ENCODE results near the gene MBNL2. TPM values are rescaled to one million over a fixed set of nuclear protein-coding genes. Genes with fewer than 3 reads are reported as not detected.

MBNL2 gene
- total and polyA plus RNA-seq, 2 donors from 2014 or later: 18.8 to 70.5 TPM

- Histone ChIP-seq H3K9me3 (ENCODE audit: control insufficient read depth in 2 of 3, insufficient read depth in 1 of 3, low read length in 3 of 3) (no peaks in the 10 kb centered on the region), H3K4me1 (ENCODE audit: control insufficient read depth in 2 of 3, insufficient read depth in 2 of 3, low read depth in 1 of 3, low read length in 3 of 3) (no peaks in the 10 kb centered on the region), H3K36me3 (ENCODE audit: control insufficient read depth in 2 of 3, insufficient read depth in 3 of 3, low read length in 3 of 3) (no peaks in the 10 kb centered on the region), H3K27ac (ENCODE audit: low read depth in 2 of 2, low read length in 2 of 2) (no peak overlapping the region), H3K9ac (ENCODE audit: low read length in 3 of 3) (no peak overlapping the region), H3K4me3 (ENCODE audit: low read length in 3 of 3) (no peak overlapping the region), H3K27me3 (ENCODE audit: control insufficient read depth, insufficient read depth, low read length) (no peaks in the 10 kb centered on the region)
- TF ChIP-seq, protein P1, sequence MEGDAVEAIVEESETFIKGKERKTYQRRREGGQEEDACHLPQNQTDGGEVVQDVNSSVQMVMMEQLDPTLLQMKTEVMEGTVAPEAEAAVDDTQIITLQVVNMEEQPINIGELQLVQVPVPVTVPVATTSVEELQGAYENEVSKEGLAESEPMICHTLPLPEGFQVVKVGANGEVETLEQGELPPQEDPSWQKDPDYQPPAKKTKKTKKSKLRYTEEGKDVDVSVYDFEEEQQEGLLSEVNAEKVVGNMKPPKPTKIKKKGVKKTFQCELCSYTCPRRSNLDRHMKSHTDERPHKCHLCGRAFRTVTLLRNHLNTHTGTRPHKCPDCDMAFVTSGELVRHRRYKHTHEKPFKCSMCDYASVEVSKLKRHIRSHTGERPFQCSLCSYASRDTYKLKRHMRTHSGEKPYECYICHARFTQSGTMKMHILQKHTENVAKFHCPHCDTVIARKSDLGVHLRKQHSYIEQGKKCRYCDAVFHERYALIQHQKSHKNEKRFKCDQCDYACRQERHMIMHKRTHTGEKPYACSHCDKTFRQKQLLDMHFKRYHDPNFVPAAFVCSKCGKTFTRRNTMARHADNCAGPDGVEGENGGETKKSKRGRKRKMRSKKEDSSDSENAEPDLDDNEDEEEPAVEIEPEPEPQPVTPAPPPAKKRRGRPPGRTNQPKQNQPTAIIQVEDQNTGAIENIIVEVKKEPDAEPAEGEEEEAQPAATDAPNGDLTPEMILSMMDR (IDR thresholded peaks at IDR 0.05; ENCODE audit: borderline replicate concordance, extremely low read depth, insufficient read depth): no peak
- no peak for FAIRE-seq
- DNase-seq: no peak
- intact Hi-C loops (cut with DNase I): no loop called here
Measured at GRCh38 chr13:97200081-97200942, 21.8 kb upstream of the MBNL2 start.

- TF ChIP-seq, protein P1 (IDR thresholded peaks at IDR 0.05; ENCODE audit: borderline replicate concordance, extremely low read depth, insufficient read depth): no peak
- Histone ChIP-seq H3K4me1 (ENCODE audit: control insufficient read depth in 2 of 3, insufficient read depth in 2 of 3, low read depth in 1 of 3, low read length in 3 of 3) (no peaks in the 10 kb centered on the region), H3K36me3 (ENCODE audit: control insufficient read depth in 2 of 3, insufficient read depth in 3 of 3, low read length in 3 of 3) (no peaks in the 10 kb centered on the region), H3K4me3 (ENCODE audit: low read length in 3 of 3) (no peak overlapping the region), H3K9me3 (ENCODE audit: control insufficient read depth in 2 of 3, insufficient read depth in 1 of 3, low read length in 3 of 3) (peaks cover 0 to 1% (median 0%) of the 10 kb centered on the region in 3 donors), H3K9ac (ENCODE audit: low read length in 3 of 3) (no peak overlapping the region), H3K27ac (ENCODE audit: low read depth in 2 of 2, low read length in 2 of 2) (no peak overlapping the region), H3K27me3 (ENCODE audit: control insufficient read depth, insufficient read depth, low read length) (no peaks in the 10 kb centered on the region)
- intact Hi-C loops (cut with DNase I): no loop called here
- FAIRE-seq (no peak), DNase-seq (no peak)
Measured at GRCh38 chr13:97202761-97203160, 19.4 kb upstream of the MBNL2 start.

- no peaks in the 10 kb centered on the region for H3K36me3 ChIP-seq (ENCODE audit: control insufficient read depth in 2 of 3, insufficient read depth in 3 of 3, low read length in 3 of 3)
- intact Hi-C loops (cut with DNase I): no loop called here
- peaks cover 0 to 1% (median 0%) of the 10 kb centered on the region in 3 donors for H3K9me3 ChIP-seq (ENCODE audit: control insufficient read depth in 2 of 3, insufficient read depth in 1 of 3, low read length in 3 of 3)
- no peak overlapping the region for H3K9ac ChIP-seq (ENCODE audit: low read length in 3 of 3)
- H3K27me3 ChIP-seq (ENCODE audit: control insufficient read depth, insufficient read depth, low read length): no peaks in the 10 kb centered on the region
- no peak overlapping the region for H3K4me3 ChIP-seq (ENCODE audit: low read length in 3 of 3)
- FAIRE-seq (no peak), DNase-seq (peak in 1 of 5 donors; percentile 22)
- no peaks in the 10 kb centered on the region for H3K4me1 ChIP-seq (ENCODE audit: control insufficient read depth in 2 of 3, insufficient read depth in 2 of 3, low read depth in 1 of 3, low read length in 3 of 3)
- no peak overlapping the region for H3K27ac ChIP-seq (ENCODE audit: low read depth in 2 of 2, low read length in 2 of 2)
- TF ChIP-seq, protein P1 (IDR thresholded peaks at IDR 0.05; ENCODE audit: borderline replicate concordance, extremely low read depth, insufficient read depth): no peak
Measured at GRCh38 chr13:97205465-97205864, 16.7 kb upstream of the MBNL2 start.

All from kidney (tissue), 14 donors.